Activated T-cell treated with anti-CD3 and anti-CD28 coated beads, Interleukin-2, amount 50 U/mL, for 4 hours (primary cell): Measurements from ENCODE around the gene HRG. TPM values are rescaled to one million over a fixed set of nuclear protein-coding genes. Genes with fewer than 3 reads are reported as not detected.
A peak's percentile ranks its signal among the peaks of the same experiment; 100 is the strongest.
"Not testable (repeated sequence)": the region's sequence is repeated elsewhere in the genome, so short reads cannot be mapped to it uniquely, and the experiment has no call there.

ENCODE experiments used
- ATAC-seq, 2 donors: fragments of 200-7000 bp; cut with Tn5 transposase; one replicate each; pipeline ENCODE4 v1.10.0; 2021
- DNase-seq: peaks from one replicate; pipeline ENCODE4 v3.0.0-alpha.2; 2020
- H3K27me3 Mint-ChIP-seq: one replicate; pipeline ENCODE4 v1.8.0; 2021; ENCODE audit warnings: low read depth, mixed read lengths
- H3K36me3 Mint-ChIP-seq: one replicate; pipeline ENCODE4 v1.8.0; 2022; ENCODE audit warnings: mixed read lengths; ENCODE audit not compliant: insufficient read depth
- H3K4me1 Mint-ChIP-seq: one replicate; pipeline ENCODE4 v1.8.0; 2021; ENCODE audit warnings: low read depth, mixed read lengths
- H3K4me3 Mint-ChIP-seq: one replicate; pipeline ENCODE4 v1.8.0; 2021; ENCODE audit warnings: mild to moderate bottlenecking, moderate library complexity, mixed read lengths
- H3K9me3 Mint-ChIP-seq: one replicate; pipeline ENCODE4 v1.8.0; 2021; ENCODE audit warnings: mixed read lengths
- total RNA-seq, 3 donors: library from RNA; stranded (reverse); gene quantifications; one replicate each; pipeline ENCODE4 v1.2.1, GENCODE V29; 2021

The HRG gene
- total RNA-seq, 3 donors from 2014 or later = not detected

DNA sequence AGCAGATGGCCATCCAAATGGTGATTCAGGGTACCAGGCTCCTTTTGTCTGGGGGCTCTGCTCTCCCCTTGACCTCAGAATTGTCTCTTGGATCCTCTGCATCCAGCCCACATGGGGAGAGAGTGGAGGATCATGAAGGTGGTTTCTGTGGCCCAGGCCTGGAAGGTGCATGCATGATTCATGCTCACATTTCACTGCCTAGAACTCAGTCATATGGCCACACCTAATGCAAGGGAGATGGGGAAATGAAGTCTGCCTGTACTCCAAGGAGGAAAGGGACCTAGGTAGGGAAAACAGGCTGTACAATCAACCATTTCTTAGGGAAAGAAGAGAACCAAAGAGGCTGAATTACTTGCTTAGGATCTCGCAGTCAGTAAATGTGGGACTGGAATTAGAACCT is 15.1 kb downstream of the HRG start:
- Mint-ChIP-seq H3K27me3 (peaks cover 44% of the 10 kb centered on the region), H3K9me3 (peaks cover 11% of the 10 kb centered on the region), H3K36me3 (no peaks in the 10 kb centered on the region), H3K4me3 (no peak overlapping the region), H3K4me1 (no peaks in the 10 kb centered on the region)
- ATAC-seq = no peak
- no peak for DNase-seq

DNA sequence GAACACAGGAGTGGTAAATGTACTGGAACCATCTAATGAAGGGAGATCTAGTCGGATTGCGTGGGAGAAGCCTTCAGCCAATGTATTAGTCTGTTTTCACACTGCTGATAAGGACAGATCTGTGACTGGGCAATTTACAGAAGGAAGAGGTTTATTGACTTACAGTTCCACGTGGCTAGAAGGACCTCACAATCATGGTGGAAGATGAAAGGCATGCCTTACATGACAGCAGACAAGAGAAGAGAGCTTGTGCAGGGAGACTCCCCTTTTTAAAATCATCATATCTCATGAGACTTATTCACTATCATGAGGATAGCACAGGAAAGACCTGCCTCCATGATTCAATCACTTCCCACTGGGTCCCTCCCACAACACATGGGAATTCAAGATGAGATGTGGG is 17.0 kb downstream of the HRG start:
- Mint-ChIP-seq H3K27me3 (peaks cover 30% of the 10 kb centered on the region), H3K36me3 (no peaks in the 10 kb centered on the region), H3K4me3 (no peak overlapping the region), H3K4me1 (no peaks in the 10 kb centered on the region), H3K9me3 (peaks cover 15% of the 10 kb centered on the region)
- ATAC-seq (no peak), DNase-seq (no peak)

DNA sequence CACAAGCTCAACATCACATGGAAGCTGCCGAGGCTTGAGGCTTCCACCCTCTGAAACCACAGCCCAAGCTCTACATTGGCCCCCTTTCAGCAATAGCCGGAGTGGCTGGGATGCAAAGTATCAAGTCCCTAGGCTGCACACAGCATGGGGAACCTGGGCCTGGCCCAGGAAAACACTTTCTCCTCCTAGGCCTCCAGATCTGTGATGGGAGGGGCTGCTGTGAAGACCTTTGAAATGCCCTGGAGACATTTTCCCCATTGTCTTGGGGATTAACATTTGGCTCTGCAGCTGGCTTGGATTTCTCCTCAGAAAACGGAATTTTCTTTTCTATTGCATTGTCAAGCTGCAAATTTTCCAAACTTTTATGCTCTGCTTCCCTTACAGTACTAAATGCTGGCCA is 18.2 kb downstream of the HRG start:
- H3K4me1 Mint-ChIP-seq = no peaks in the 10 kb centered on the region
- H3K36me3 Mint-ChIP-seq = no peaks in the 10 kb centered on the region
- peaks cover 31% of the 10 kb centered on the region for H3K27me3 Mint-ChIP-seq
- H3K4me3 Mint-ChIP-seq = no peak overlapping the region
- no peak for ATAC-seq
- peaks cover 15% of the 10 kb centered on the region for H3K9me3 Mint-ChIP-seq
- no peak for DNase-seq

DNA sequence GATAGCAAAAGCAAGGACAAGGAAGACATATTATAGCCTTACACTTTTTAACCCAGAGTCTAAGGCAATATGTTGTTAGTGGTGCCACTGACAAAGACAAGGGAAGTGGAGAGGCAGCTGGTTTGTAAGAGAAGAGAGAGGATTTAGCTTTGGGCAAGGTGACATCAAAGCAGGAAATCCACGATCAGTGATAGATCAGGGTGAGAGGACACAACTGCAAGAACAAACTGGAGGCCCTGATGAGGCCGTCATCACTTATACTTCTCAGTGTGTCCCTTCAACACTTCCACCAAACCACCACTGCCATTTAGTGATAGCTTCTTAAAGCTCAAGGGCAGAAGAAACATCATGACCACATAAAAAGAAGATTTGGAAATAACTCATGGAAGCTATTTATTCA is 20.7 kb downstream of the HRG start:
- not testable (repeated sequence) for DNase-seq, H3K4me3 Mint-ChIP-seq, H3K4me1 Mint-ChIP-seq, ATAC-seq, H3K36me3 Mint-ChIP-seq
- peaks cover 15% of the 10 kb centered on the region for H3K9me3 Mint-ChIP-seq
- H3K27me3 Mint-ChIP-seq = peaks cover 20% of the 10 kb centered on the region

DNA sequence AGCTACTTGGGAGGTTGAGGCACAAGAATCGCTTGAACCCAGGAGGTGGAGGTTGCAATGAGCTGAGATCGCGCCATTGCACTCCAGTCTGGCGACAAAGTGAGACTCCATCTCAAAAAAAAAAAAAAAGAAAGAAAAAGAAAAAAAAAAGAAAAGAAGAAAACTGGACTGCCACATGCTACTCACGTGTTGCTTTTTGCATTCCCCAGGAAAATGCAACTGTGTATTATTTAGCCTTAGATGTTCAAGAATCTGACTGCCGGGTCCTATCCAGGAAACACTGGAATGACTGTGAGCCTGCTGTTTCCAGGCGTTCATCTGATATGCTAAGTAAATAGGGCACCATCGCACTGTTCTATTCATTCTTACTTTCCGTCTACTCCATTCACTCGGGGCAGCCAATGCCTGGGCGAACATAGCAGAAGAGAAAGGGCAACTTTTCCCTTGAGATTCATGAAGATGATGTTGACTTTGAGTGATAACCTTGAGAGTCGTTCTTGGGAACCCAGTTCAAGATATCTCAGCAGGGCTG is 21.4 kb downstream of the HRG start:
- H3K36me3 Mint-ChIP-seq = no peaks in the 10 kb centered on the region
- peaks cover 5% of the 10 kb centered on the region for H3K4me1 Mint-ChIP-seq
- no peak overlapping the region for H3K4me3 Mint-ChIP-seq
- H3K27me3 Mint-ChIP-seq = peaks cover 23% of the 10 kb centered on the region
- H3K9me3 Mint-ChIP-seq = peaks cover 15% of the 10 kb centered on the region
- no peak for ATAC-seq
- no peak for DNase-seq

DNA sequence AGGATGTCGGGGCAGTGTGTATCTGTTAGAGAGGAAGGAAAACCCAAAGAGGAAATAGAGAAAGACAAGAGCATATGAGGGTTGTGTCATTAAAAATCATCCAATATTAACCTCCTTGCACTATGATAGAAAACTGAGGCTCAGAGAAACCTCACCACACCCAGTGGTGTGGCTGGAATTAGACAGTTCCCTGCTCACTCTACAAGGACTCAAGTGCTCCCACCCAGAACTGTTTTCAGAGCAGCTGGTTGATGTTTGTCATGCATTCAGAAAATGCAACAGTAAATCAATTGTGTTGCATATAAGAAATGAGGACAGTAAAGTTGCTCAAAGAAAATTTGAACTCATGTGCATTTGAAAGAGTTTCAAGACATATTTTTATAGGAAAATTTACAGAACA is 24.5 kb downstream of the HRG start:
- not testable (repeated sequence) for H3K4me1 Mint-ChIP-seq, H3K4me3 Mint-ChIP-seq, H3K36me3 Mint-ChIP-seq, DNase-seq, ATAC-seq, H3K9me3 Mint-ChIP-seq
- H3K27me3 Mint-ChIP-seq = peaks cover 20% of the 10 kb centered on the region

DNA sequence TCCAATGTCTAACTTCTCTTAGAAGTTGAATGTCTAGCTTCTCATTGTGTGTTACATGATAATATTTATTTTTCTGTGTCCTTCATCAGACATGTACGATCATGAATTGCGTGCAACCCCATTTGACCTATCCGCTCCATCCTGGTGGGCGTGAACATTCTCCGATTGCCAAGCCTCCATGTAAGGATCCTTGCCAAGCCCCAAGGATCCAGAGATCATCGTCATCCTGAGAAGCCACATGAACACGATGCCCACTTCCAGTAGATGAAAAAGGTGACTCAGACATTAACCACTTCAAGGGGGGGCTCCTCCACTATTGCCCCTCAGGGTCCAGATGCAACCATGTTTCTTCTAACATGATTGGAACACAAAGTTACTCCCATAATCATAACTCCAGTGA is 25.9 kb downstream of the HRG start:
- Mint-ChIP-seq H3K4me3 (no peak overlapping the region), H3K4me1 (peaks cover 5% of the 10 kb centered on the region), H3K36me3 (no peaks in the 10 kb centered on the region), H3K9me3 (no peaks in the 10 kb centered on the region), H3K27me3 (peaks cover 17% of the 10 kb centered on the region)
- DNase-seq = no peak
- no peak for ATAC-seq

DNA sequence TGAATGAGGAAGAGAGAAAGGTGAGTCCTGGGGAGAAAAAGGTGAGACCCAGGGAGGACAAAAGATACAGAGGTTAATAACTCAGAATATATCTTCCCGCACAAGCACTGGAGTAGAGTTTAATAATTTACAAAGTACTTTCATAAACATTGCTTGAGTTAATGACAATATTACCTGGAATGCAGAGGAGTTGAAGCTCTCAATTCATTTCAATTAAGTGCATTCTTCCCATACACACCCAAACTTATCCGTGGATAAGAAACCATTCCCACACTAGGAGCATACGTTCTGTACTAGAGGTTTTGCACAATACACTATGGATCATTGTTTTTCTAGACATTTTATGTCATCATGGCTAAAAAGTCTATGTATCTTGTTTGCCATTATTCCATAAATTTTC is 28.0 kb downstream of the HRG start:
- no peak for ATAC-seq
- no peak overlapping the region for H3K4me3 Mint-ChIP-seq
- peaks cover 5% of the 10 kb centered on the region for H3K4me1 Mint-ChIP-seq
- DNase-seq = no peak
- H3K27me3 Mint-ChIP-seq = peaks cover 15% of the 10 kb centered on the region
- H3K36me3 Mint-ChIP-seq = no peaks in the 10 kb centered on the region
- no peaks in the 10 kb centered on the region for H3K9me3 Mint-ChIP-seq

DNA sequence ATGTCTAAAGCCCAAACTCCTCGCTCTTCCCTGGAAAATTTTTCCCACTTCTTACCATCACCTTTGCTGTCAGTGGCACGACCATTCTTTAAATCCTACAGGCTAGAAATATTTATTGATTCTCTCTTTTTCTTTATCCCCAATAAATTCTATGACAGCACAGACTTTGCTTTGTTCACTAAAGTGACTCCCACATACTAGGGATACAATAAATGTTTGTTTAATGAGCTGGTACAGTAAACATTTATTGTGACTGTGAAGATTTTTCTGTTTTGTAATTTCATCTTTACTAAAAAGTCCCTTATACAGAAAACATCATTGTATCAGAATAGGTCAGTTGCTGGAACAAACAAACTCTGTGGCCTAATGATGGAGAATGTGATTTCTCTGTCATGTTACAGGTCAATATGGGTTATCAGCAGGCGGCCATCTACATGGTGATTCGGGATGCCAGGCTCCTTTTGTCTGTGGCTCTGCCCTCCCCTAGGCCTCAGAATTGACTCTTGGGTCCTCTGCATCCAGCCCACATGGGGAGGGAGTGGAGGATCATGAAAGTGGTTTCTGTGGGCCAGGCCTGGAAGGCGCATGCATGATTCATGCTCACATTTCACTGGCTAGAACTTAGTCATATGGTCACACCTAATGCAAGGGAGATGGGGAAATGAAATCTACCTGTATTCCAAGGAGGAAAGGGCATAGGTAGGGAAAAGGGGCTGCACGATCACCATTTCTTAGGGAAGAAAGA is 28.6 kb downstream of the HRG start:
- ATAC-seq = no peak
- peaks cover 5% of the 10 kb centered on the region for H3K4me1 Mint-ChIP-seq
- DNase-seq = no peak
- no peaks in the 10 kb centered on the region for H3K36me3 Mint-ChIP-seq
- no peaks in the 10 kb centered on the region for H3K9me3 Mint-ChIP-seq
- no peak overlapping the region for H3K4me3 Mint-ChIP-seq
- peaks cover 15% of the 10 kb centered on the region for H3K27me3 Mint-ChIP-seq

DNA sequence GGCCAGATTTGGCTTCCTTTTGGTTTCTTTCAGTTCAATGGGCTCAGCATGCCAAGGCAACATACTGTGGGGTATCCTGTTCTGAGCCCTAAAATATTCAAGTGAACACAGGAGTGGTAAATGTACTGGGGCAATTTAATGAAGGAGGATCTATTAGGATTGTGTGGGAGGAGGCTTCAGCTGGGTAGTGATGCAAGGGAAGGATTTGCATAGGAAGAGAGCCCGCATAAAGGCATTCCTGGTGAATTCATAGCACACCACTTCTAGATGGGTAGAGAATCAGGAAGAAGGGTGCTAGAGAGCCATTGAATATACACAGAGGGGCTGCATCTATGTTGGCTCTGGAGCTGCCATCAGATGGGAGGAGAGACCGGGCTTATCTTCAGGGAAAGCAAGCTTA is 30.7 kb downstream of the HRG start:
- Mint-ChIP-seq H3K4me1 (peaks cover 5% of the 10 kb centered on the region), H3K4me3 (no peak overlapping the region), H3K9me3 (no peaks in the 10 kb centered on the region), H3K36me3 (no peaks in the 10 kb centered on the region), H3K27me3 (peaks cover 15% of the 10 kb centered on the region)
- DNase-seq (no peak), ATAC-seq (no peak)

DNA sequence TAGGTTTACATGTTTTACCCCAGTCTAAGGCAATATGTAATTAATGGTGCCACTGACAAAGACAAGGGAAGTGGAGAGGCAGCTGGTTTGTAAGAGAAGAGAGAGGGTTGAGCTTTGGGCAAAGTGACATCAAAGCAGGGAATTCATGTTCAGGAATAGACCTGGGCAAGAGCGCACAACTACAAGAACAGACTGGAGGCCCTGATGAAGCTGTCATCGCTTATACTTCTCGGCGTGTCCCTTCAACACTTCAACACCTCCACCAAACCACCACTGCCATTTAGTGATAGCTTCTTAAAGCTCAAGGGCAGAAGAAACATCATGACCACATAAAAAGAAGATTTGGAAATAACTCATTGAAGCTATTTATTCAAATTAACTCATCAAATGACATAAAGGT is 31.7 kb downstream of the HRG start:
- H3K36me3 Mint-ChIP-seq = no peaks in the 10 kb centered on the region
- H3K4me1 Mint-ChIP-seq = no peaks in the 10 kb centered on the region
- peaks cover 10% of the 10 kb centered on the region for H3K27me3 Mint-ChIP-seq
- H3K9me3 Mint-ChIP-seq = no peaks in the 10 kb centered on the region
- no peak for ATAC-seq
- no peak for DNase-seq
- H3K4me3 Mint-ChIP-seq = no peak overlapping the region

DNA sequence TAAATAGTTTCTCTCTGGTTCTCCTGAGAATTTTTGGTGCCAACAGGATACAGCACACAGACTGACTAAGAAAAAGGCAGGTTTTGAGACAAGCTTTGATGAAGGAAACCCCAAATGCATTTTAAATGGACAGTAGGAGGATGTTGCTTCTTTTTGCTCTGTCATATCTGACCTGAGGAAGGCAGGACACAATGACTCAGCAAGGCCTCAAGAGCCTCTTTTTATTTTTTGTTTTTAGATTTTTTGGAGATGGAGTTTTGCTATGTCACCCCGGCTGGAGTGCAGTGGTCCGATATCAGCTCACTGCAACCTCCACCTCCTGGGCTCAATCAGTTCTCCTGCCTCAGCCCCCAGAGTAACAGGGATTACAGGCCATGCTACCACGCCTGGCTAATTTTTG is 34.5 kb downstream of the HRG start:
- ATAC-seq (no peak), DNase-seq (no peak)
- no peak overlapping the region for H3K4me3 Mint-ChIP-seq
- H3K9me3 Mint-ChIP-seq = no peaks in the 10 kb centered on the region
- H3K4me1 Mint-ChIP-seq = no peaks in the 10 kb centered on the region
- H3K36me3 Mint-ChIP-seq = no peaks in the 10 kb centered on the region
- H3K27me3 Mint-ChIP-seq = peaks cover 11% of the 10 kb centered on the region

DNA sequence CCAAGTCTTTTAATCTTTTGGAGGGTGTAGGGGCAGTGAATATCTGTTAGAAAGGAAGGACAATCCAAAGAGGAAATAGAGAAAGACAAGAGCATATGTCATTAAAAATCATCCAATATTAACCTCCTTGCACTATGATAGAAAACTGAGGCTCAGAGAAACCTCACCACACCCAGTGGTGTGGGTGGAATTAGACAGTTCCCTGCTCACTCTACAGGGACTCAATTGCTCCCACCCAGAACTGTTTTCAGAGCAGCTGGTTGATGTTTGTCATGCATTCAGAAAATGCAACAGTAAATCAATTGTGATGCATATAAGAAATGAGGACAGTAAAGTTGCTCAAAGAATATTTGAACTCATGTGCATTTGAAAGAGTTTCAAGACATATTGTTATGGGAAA is 36.6 kb downstream of the HRG start:
- ATAC-seq, H3K4me1 Mint-ChIP-seq, H3K4me3 Mint-ChIP-seq, DNase-seq, H3K9me3 Mint-ChIP-seq, H3K36me3 Mint-ChIP-seq: not testable (repeated sequence)
- peaks cover 23% of the 10 kb centered on the region for H3K27me3 Mint-ChIP-seq

DNA sequence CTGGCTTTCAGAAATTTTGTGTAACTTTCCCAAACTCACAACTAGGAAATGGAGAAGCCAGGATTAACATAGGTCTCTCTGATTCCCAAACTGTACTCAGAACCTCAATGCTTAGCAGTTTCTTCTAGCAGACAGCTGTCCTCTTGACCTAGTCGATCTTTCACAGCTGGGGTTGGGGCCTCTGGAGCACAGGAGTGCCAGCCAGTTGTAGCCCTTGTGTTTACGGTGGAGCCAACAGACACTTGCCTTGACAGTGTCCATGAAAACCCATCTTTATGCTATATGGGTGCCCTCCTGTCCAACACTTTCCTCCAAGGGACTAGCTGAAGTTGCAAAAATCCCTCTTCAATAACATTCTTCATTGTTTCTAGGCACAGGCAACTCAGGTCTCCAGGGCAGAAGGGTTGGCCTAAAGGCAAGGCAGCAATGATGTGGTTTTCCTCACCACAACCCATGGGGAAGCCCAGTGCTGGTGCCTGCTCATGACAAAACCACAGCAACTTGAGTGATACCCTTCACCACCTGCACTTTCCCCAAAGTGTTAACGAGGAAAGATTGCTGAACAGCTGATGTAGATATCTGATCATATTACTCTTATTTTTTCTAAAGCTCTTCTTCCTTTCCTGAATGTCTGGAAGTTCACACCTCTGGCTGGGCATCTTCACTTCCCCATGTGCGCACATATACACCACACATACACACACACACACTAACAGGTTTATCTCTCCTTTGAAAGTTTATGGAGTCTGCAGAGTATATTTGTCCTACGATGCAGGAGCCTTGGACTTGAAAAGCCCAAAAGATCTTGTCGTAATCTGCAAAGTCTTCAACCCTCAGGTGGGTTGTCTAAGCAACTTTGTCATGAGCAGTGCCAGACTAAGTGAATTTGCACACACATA is 40.3 kb downstream of the HRG start:
- Mint-ChIP-seq H3K4me3 (no peak overlapping the region), H3K9me3 (no peaks in the 10 kb centered on the region), H3K36me3 (no peaks in the 10 kb centered on the region), H3K4me1 (peaks cover 5% of the 10 kb centered on the region), H3K27me3 (peaks cover 44% of the 10 kb centered on the region)
- ATAC-seq (peak; percentile 90 to 93), DNase-seq (no peak)
